Vagina (tissue), 2 donors: ENCODE results near the gene FAM117A. TPM values are rescaled to one million over a fixed set of nuclear protein-coding genes. Genes with fewer than 3 reads are reported as not detected.

Experiments
- DNase-seq, 2 donors: peaks; one replicate each; pipeline ENCODE4 v3.0.0-alpha.2; 2017; ENCODE audit errors: extremely low spot score in 2 of 2
- H3K27ac ChIP-seq: fragments of 200-600 bp; sonication (generic); one replicate; pipeline ENCODE4 v1.5.1; 2019
- H3K27me3 ChIP-seq: fragments of 200-600 bp; sonication (generic); one replicate; pipeline ENCODE4 v1.5.1; 2019
- H3K36me3 ChIP-seq, 2 donors: fragments of 200-600 bp; sonication (generic); one replicate each; pipeline ENCODE4 v1.5.1; 2017 to 2019
- H3K4me1 ChIP-seq: fragments of 200-600 bp; sonication (generic); one replicate; pipeline ENCODE4 v1.5.1; 2019
- H3K4me3 ChIP-seq, 2 donors: fragments of 200-600 bp; sonication (generic); 1 replicate in 1 of 2; 2 replicates in 1 of 2; pipeline ENCODE4 v1.5.1; 2016 to 2019
- H3K9me3 ChIP-seq: fragments of 200-600 bp; sonication (generic); one replicate; pipeline ENCODE4 v1.5.1; 2019
- CTCF ChIP-seq, 3 experiments: fragments of 450-650 bp in 2 of 3; fragments of 200-600 bp in 1 of 3; sonication (generic) in 1 of 3; IDR thresholded peaks; one replicate each; pipeline ENCODE4 v1.5.1; 2017 to 2019; ENCODE audit warnings: antibody characterized with exemption in 3 of 3, mild to moderate bottlenecking in 2 of 3, moderate library complexity in 2 of 3
- POLR2A ChIP-seq, 2 donors: fragments of 450-650 bp; IDR thresholded peaks; one replicate each; pipeline ENCODE4 v1.6.1; 2017; ENCODE audit warnings: antibody characterized with exemption in 2 of 2, mild to moderate bottlenecking in 2 of 2, moderate library complexity in 2 of 2
- POLR2AphosphoS5 ChIP-seq, 2 donors: sonication (generic); formaldehyde crosslinking; IDR thresholded peaks; one replicate each; pipeline ENCODE4 v1.9.0; 2017; ENCODE audit warnings: antibody characterized with exemption in 2 of 2, mild to moderate bottlenecking in 2 of 2, low read depth in 1 of 2; ENCODE audit not compliant: insufficient read depth in 1 of 2
- intact Hi-C: fragments of 100-400 bp; cut with DNase I; formaldehyde crosslinking; loops from one replicate; pipeline ENCODE4 v1.15.1; 2023
- total RNA-seq: library from RNA; depleted of rRNA; stranded (reverse); fragments of >200 nt; gene quantifications from one replicate; pipeline ENCODE4 v1.2.3, GENCODE V29; 2016

Gene FAM117A
- total RNA-seq, 1 donor from 2014 or later: 15.7 TPM

- DNase-seq: no peak
- peaks cover 42% of the 10 kb centered on the region for H3K4me1 ChIP-seq
- H3K4me3 ChIP-seq: no peak overlapping the region
- H3K36me3 ChIP-seq: no peaks in the 10 kb centered on the region
- no peak overlapping the region for H3K27ac ChIP-seq
- H3K9me3 ChIP-seq: no peaks in the 10 kb centered on the region
- intact Hi-C loops: no loop called here
- no peak for TF ChIP-seq POLR2A (IDR thresholded peaks at IDR 0.05)
- TF ChIP-seq CTCF (IDR thresholded peaks at IDR 0.05): no peak
- TF ChIP-seq POLR2AphosphoS5 (IDR thresholded peaks at IDR 0.05; ENCODE audit: insufficient read depth in 1 of 2, low read depth in 1 of 2): no peak
- H3K27me3 ChIP-seq: no peaks in the 10 kb centered on the region
Observed at GRCh38 chr17:49745175-49746139, 18.5 kb downstream of the FAM117A start.

- no peak overlapping the region for H3K4me3 ChIP-seq
- H3K9me3 ChIP-seq: no peaks in the 10 kb centered on the region
- peak overlapping the region; percentile 80 for H3K27ac ChIP-seq
- no peak for DNase-seq
- TF ChIP-seq CTCF (IDR thresholded peaks at IDR 0.05): no peak
- no peak for TF ChIP-seq POLR2AphosphoS5 (IDR thresholded peaks at IDR 0.05; ENCODE audit: insufficient read depth in 1 of 2, low read depth in 1 of 2)
- no peak for TF ChIP-seq POLR2A (IDR thresholded peaks at IDR 0.05)
- no peaks in the 10 kb centered on the region for H3K27me3 ChIP-seq
- H3K36me3 ChIP-seq: no peaks in the 10 kb centered on the region
- intact Hi-C loops: no loop called here
- peaks cover 54% of the 10 kb centered on the region for H3K4me1 ChIP-seq
Observed at GRCh38 chr17:49742166-49742638, 21.7 kb downstream of the FAM117A start.

GRCh38 chr17:49741692-49742076 is 22.2 kb downstream of the FAM117A start:
- Histone ChIP-seq H3K27ac (peak overlapping the region; percentile 80), H3K4me3 (no peak overlapping the region), H3K4me1 (peaks cover 54% of the 10 kb centered on the region), H3K27me3 (no peaks in the 10 kb centered on the region), H3K36me3 (no peaks in the 10 kb centered on the region), H3K9me3 (no peaks in the 10 kb centered on the region)
- DNase-seq: no peak
- intact Hi-C loops: no loop called here
- no peak for TF ChIP-seq POLR2AphosphoS5 (IDR thresholded peaks at IDR 0.05; ENCODE audit: insufficient read depth in 1 of 2, low read depth in 1 of 2)
- no peak for TF ChIP-seq CTCF (IDR thresholded peaks at IDR 0.05)
- no peak for TF ChIP-seq POLR2A (IDR thresholded peaks at IDR 0.05)

GRCh38 chr17:49741009-49741691 is 22.8 kb downstream of the FAM117A start:
- intact Hi-C loops: no loop called here
- H3K36me3 ChIP-seq: no peaks in the 10 kb centered on the region
- H3K9me3 ChIP-seq: no peaks in the 10 kb centered on the region
- H3K27ac ChIP-seq: peak overlapping the region; percentile 80
- TF ChIP-seq POLR2AphosphoS5 (IDR thresholded peaks at IDR 0.05; ENCODE audit: insufficient read depth in 1 of 2, low read depth in 1 of 2): peak in 1 of 2 donors; percentile 61
- TF ChIP-seq POLR2A (IDR thresholded peaks at IDR 0.05): no peak
- H3K4me1 ChIP-seq: peaks cover 54% of the 10 kb centered on the region
- DNase-seq: no peak
- no peaks in the 10 kb centered on the region for H3K27me3 ChIP-seq
- H3K4me3 ChIP-seq: no peak overlapping the region

GRCh38 chr17:49739641-49740271 is 24.2 kb downstream of the FAM117A start:
- no peak for DNase-seq
- TF ChIP-seq CTCF (IDR thresholded peaks at IDR 0.05) (no peak), POLR2AphosphoS5 (IDR thresholded peaks at IDR 0.05; ENCODE audit: insufficient read depth in 1 of 2, low read depth in 1 of 2) (peak; percentile 57 to 73)
- intact Hi-C loops: no loop called here
- Histone ChIP-seq H3K36me3 (no peaks in the 10 kb centered on the region), H3K4me1 (peaks cover 54% of the 10 kb centered on the region), H3K9me3 (no peaks in the 10 kb centered on the region), H3K4me3 (no peak overlapping the region), H3K27ac (peak overlapping the region; percentile 80), H3K27me3 (no peaks in the 10 kb centered on the region)
